Progenitor cell of endocrine pancreas (in vitro differentiated cells): ENCODE measurements around the gene TCF15. TPM values are rescaled to one million over a fixed set of nuclear protein-coding genes. Genes with fewer than 3 reads are reported as not detected.

Experiments used
- DNase-seq: peaks from one replicate; pipeline ENCODE4 v3.0.0; 2021; ENCODE audit warnings: low spot score; ENCODE audit not compliant: unreplicated experiment
- H3K27ac Mint-ChIP-seq: 2 replicates; pipeline ENCODE4 v1.8.0; 2021; ENCODE audit warnings: mild to moderate bottlenecking, moderate library complexity, mixed read lengths
- H3K27me3 Mint-ChIP-seq: 2 replicates; pipeline ENCODE4 v1.8.0; 2021; ENCODE audit warnings: mixed read lengths
- H3K36me3 Mint-ChIP-seq: 2 replicates; pipeline ENCODE4 v1.8.0; 2022; ENCODE audit warnings: mixed read lengths; ENCODE audit not compliant: insufficient read depth
- H3K4me1 Mint-ChIP-seq: 2 replicates; pipeline ENCODE4 v1.8.0; 2021; ENCODE audit warnings: low read depth, mixed read lengths
- H3K4me3 Mint-ChIP-seq: 2 replicates; pipeline ENCODE4 v1.8.0; 2021; ENCODE audit warnings: low read depth, mild to moderate bottlenecking, moderate library complexity, mixed read lengths
- H3K9me3 Mint-ChIP-seq: 2 replicates; pipeline ENCODE4 v1.8.0; 2021; ENCODE audit warnings: low read depth, mixed read lengths
- long read RNA-seq: library from polyadenylated mRNA; unstranded; transcript quantifications from one replicate; pipeline ENCODE4 v2.0.0, GENCODE V29; 2020
- total RNA-seq: library from RNA; stranded (reverse); gene quantifications from 2 replicates; pipeline ENCODE4 v1.2.1, GENCODE V29; 2021
- TF ChIP-seq, protein P1 (sequence below): fragments of 200-600 bp; sonication (generic); IDR thresholded peaks from one replicate; pipeline ENCODE4 v1.5.0; 2021; ENCODE audit warnings: antibody characterized with exemption, mild to moderate bottlenecking; ENCODE audit not compliant: unreplicated experiment

Gene TCF15
- not detected in 2 replicates for total RNA-seq
- long read RNA-seq: 0 reads

DNA sequence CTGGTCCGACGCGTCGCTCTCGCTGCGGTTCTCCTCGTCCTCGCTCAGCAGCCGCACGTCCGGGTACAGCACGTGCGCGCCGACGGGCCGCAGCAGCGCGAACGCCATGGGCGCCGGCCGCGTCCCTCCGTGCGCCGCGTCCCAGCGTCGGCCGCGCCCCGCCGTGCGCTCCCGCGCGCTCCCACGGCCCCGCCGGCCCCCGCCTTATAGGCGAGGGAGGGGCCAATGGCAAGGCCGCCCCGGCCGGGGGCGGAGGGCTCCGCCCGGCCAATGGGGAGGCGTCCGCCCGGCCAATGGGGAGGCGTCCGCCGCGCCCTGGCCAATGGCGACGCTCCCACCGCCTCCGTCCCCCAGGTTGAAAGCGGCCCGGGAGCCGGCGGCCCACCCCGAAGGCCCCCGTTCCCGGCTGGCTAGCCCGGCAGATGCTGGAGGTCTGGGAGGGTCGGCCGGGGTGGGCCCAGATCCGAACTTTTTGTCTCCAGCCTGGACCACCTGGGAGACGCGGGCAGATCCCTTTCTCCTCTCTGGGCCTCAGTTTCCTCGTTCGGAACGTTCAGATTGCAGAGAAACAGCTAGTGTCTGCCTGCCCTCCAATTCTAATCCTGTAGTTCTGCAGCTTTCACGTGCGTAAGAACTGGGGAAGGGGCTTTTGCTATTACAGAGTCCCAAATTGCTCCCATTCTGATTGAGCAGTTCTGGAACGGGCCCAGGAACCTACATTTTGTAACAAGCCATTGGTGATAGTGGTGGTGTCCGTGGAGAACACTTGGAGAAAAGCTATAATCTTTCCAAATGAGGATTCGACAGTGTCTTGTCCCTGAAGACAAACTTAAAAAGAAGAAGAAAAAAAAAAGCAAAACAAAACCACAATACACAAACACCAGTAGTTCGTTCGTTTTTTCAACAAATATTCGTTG, at the start of gene TCF15:
TSS of gene TCF15 (minus strand) at position 180 of the 917 bp plus-strand sequence. CDS start at position 108, 72 bp downstream.
- DNase-seq: no peak
- TF ChIP-seq, protein P1, sequence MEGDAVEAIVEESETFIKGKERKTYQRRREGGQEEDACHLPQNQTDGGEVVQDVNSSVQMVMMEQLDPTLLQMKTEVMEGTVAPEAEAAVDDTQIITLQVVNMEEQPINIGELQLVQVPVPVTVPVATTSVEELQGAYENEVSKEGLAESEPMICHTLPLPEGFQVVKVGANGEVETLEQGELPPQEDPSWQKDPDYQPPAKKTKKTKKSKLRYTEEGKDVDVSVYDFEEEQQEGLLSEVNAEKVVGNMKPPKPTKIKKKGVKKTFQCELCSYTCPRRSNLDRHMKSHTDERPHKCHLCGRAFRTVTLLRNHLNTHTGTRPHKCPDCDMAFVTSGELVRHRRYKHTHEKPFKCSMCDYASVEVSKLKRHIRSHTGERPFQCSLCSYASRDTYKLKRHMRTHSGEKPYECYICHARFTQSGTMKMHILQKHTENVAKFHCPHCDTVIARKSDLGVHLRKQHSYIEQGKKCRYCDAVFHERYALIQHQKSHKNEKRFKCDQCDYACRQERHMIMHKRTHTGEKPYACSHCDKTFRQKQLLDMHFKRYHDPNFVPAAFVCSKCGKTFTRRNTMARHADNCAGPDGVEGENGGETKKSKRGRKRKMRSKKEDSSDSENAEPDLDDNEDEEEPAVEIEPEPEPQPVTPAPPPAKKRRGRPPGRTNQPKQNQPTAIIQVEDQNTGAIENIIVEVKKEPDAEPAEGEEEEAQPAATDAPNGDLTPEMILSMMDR: no peak

DNA sequence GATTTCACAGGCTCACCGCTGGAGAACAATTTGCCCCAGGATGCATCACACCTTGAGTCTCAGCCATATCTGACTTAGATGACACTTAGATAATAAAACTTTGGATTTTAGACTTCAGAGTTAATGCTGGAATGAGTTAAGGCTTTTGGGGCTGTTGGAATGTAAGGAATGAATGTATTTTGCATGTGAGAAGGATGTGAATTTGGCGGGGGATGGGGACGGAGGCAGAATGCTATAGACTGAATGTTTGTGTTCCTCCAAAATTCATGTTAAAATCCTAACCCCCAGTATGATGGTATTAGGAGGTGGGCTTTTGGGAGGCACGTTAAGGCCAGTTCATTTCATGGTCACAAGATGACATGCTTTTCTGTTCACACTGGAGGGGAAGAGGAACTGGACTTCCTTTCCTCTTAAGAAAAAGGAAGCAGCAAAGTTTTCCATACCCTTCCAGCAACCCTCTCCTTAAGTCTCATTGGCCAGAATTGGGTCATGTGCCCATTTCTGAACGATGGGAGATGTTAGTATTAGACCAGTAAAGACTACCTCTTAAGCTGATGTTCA, 48.7 kb upstream of the TCF15 start:
- Mint-ChIP-seq H3K9me3 (no peaks in the 10 kb centered on the region), H3K36me3 (no peaks in the 10 kb centered on the region), H3K27me3 (peaks cover 81% of the 10 kb centered on the region), H3K4me1 (peaks cover 2% of the 10 kb centered on the region), H3K4me3 (no peak overlapping the region), H3K27ac (no peak overlapping the region)
- TF ChIP-seq, protein P1: no peak
- DNase-seq: no peak

More for the DNA sequence above, at the start of gene TCF15:
- Mint-ChIP-seq H3K36me3 (no peaks in the 10 kb centered on the region), H3K4me1 (no peaks in the 10 kb centered on the region), H3K27me3 (peaks cover 75% of the 10 kb centered on the region), H3K9me3 (no peaks in the 10 kb centered on the region), H3K4me3 (no peak within 1 kb of the TSS), H3K27ac (no peak within 1 kb of the TSS)

GRCh38 chr20:658202-658601, 48.1 kb upstream of the TCF15 start:
- Mint-ChIP-seq H3K4me3 (no peak overlapping the region), H3K9me3 (no peaks in the 10 kb centered on the region), H3K36me3 (no peaks in the 10 kb centered on the region), H3K27me3 (peaks cover 80% of the 10 kb centered on the region), H3K27ac (no peak overlapping the region), H3K4me1 (peaks cover 3% of the 10 kb centered on the region)
- DNase-seq: no peak
- TF ChIP-seq, protein P1: no peak

- H3K36me3 Mint-ChIP-seq: no peaks in the 10 kb centered on the region
- no peak overlapping the region for H3K4me3 Mint-ChIP-seq
- peaks cover 64% of the 10 kb centered on the region for H3K27me3 Mint-ChIP-seq
- H3K27ac Mint-ChIP-seq: no peak overlapping the region
- peaks cover 12% of the 10 kb centered on the region for H3K4me1 Mint-ChIP-seq
- no peak for DNase-seq
- TF ChIP-seq, protein P1: no peak
- H3K9me3 Mint-ChIP-seq: no peaks in the 10 kb centered on the region
Measured at GRCh38 chr20:655726-656624, 45.9 kb upstream of the TCF15 start.

GRCh38 chr20:654417-654750, 44.3 kb upstream of the TCF15 start:
- Mint-ChIP-seq H3K36me3 (peaks cover 6% of the 10 kb centered on the region), H3K27ac (no peak overlapping the region), H3K27me3 (peaks cover 51% of the 10 kb centered on the region), H3K9me3 (no peaks in the 10 kb centered on the region), H3K4me1 (peaks cover 12% of the 10 kb centered on the region), H3K4me3 (peak overlapping the region; percentile 70)
- no peak for DNase-seq
- TF ChIP-seq, protein P1: no peak
